Memory B cell (primary cell): ENCODE data around the gene CFAP77.

ENCODE experiments used
- ATAC-seq: fragments of 150-1000 bp; cut with Tn5 transposase; 2 replicates; pipeline ENCODE4 v1.10.0; 2021; ENCODE audit warnings: low read depth, mild to moderate bottlenecking, moderate library complexity
- DNase-seq, 2 donors: peaks; one replicate each; pipeline ENCODE4 v3.0.0; 2022; ENCODE audit warnings: low spot score in 2 of 2
- H3K27ac Mint-ChIP-seq: one replicate; pipeline ENCODE4 v1.8.0; 2022; ENCODE audit warnings: mild to moderate bottlenecking, moderate library complexity, mixed read lengths
- H3K27me3 Mint-ChIP-seq: one replicate; pipeline ENCODE4 v1.8.0; 2022; ENCODE audit warnings: mixed read lengths
- H3K36me3 Mint-ChIP-seq: one replicate; pipeline ENCODE4 v1.8.0; 2022; ENCODE audit warnings: mild to moderate bottlenecking, mixed read lengths
- H3K4me1 Mint-ChIP-seq: one replicate; pipeline ENCODE4 v1.8.0; 2022; ENCODE audit warnings: mixed read lengths
- H3K4me3 Mint-ChIP-seq: one replicate; pipeline ENCODE4 v1.8.0; 2022; ENCODE audit warnings: mild to moderate bottlenecking, moderate library complexity, mixed read lengths
- H3K9me3 Mint-ChIP-seq: one replicate; pipeline ENCODE4 v1.8.0; 2022; ENCODE audit warnings: mixed read lengths

The CFAP77 gene

GRCh38 chr9:132387133-132387532, 22.9 kb upstream of the CFAP77 start:
- Mint-ChIP-seq H3K36me3 (peaks cover 37% of the 10 kb centered on the region), H3K9me3 (no peaks in the 10 kb centered on the region)

GRCh38 chr9:132390966-132391365, 19.0 kb upstream of the CFAP77 start:
- Mint-ChIP-seq H3K4me3 (no peak overlapping the region), H3K36me3 (peaks cover 41% of the 10 kb centered on the region), H3K9me3 (no peaks in the 10 kb centered on the region), H3K27me3 (no peaks in the 10 kb centered on the region), H3K27ac (no peak overlapping the region), H3K4me1 (peaks cover 7% of the 10 kb centered on the region)
- ATAC-seq: no peak
- DNase-seq: no peak

More at GRCh38 chr9:132387133-132387532, 22.9 kb upstream of the CFAP77 start:
- ATAC-seq (no peak), DNase-seq (no peak)
- Mint-ChIP-seq H3K4me3 (no peak overlapping the region), H3K27me3 (no peaks in the 10 kb centered on the region), H3K4me1 (peaks cover 32% of the 10 kb centered on the region), H3K27ac (no peak overlapping the region)

- Mint-ChIP-seq H3K4me1 (peaks cover 3% of the 10 kb centered on the region), H3K36me3 (peaks cover 40% of the 10 kb centered on the region), H3K27ac (peak overlapping the region; percentile 15)
Measured at GRCh38 chr9:132391449-132391848, 18.6 kb upstream of the CFAP77 start.

GRCh38 chr9:132395560-132395959, 14.5 kb upstream of the CFAP77 start:
- peaks cover 29% of the 10 kb centered on the region for H3K36me3 Mint-ChIP-seq
- no peak overlapping the region for H3K4me3 Mint-ChIP-seq
- H3K4me1 Mint-ChIP-seq: peaks cover 5% of the 10 kb centered on the region
- H3K27me3 Mint-ChIP-seq: no peaks in the 10 kb centered on the region
- no peak for ATAC-seq
- H3K27ac Mint-ChIP-seq: no peak overlapping the region
- DNase-seq: no peak
- H3K9me3 Mint-ChIP-seq: no peaks in the 10 kb centered on the region

More at GRCh38 chr9:132391449-132391848, 18.6 kb upstream of the CFAP77 start:
- no peak overlapping the region for H3K4me3 Mint-ChIP-seq
- H3K27me3 Mint-ChIP-seq: no peaks in the 10 kb centered on the region
- H3K9me3 Mint-ChIP-seq: no peaks in the 10 kb centered on the region
- ATAC-seq (no peak), DNase-seq (no peak)

- Mint-ChIP-seq H3K9me3 (no peaks in the 10 kb centered on the region), H3K27me3 (no peaks in the 10 kb centered on the region), H3K4me1 (peaks cover 24% of the 10 kb centered on the region), H3K27ac (no peak overlapping the region), H3K4me3 (no peak overlapping the region), H3K36me3 (peaks cover 27% of the 10 kb centered on the region)
- ATAC-seq: no peak
- DNase-seq: no peak
Measured at GRCh38 chr9:132401824-132402223, 8.2 kb upstream of the CFAP77 start.

- DNase-seq: no peak
- peaks cover 24% of the 10 kb centered on the region for H3K4me1 Mint-ChIP-seq
- peak overlapping the region; percentile 4 for H3K27ac Mint-ChIP-seq
- H3K4me3 Mint-ChIP-seq: peak overlapping the region; percentile 6
- H3K27me3 Mint-ChIP-seq: no peaks in the 10 kb centered on the region
- peaks cover 16% of the 10 kb centered on the region for H3K36me3 Mint-ChIP-seq
- no peaks in the 10 kb centered on the region for H3K9me3 Mint-ChIP-seq
- no peak for ATAC-seq
Measured at GRCh38 chr9:132404228-132404881, 5.7 kb upstream of the CFAP77 start.

GRCh38 chr9:132406554-132407122, 3.4 kb upstream of the CFAP77 start, which contains the start of gene TTF1:
TSS of gene TTF1 (minus strand) at chr9:132406840. CDS start at chr9:132402821, 4,019 bp downstream.
- Mint-ChIP-seq H3K9me3 (no peaks in the 10 kb centered on the region), H3K4me1 (peaks cover 33% of the 10 kb centered on the region), H3K27ac (peak within 1 kb of the TSS; percentile 95), H3K36me3 (peaks cover 9% of the 10 kb centered on the region), H3K4me3 (peak within 1 kb of the TSS; percentile 88), H3K27me3 (no peaks in the 10 kb centered on the region)
- DNase-seq: peak; percentile 85 to 91
- peak; percentile 89 for ATAC-seq

GRCh38 chr9:132407196-132407595, 2.8 kb upstream of the CFAP77 start:
- H3K4me1 Mint-ChIP-seq: peaks cover 36% of the 10 kb centered on the region
- DNase-seq: no peak

GRCh38 chr9:132408521-132408920, 1.5 kb upstream of the CFAP77 start:
- H3K36me3 Mint-ChIP-seq: peaks cover 1% of the 10 kb centered on the region
- DNase-seq (no peak), ATAC-seq (no peak)
- no peak overlapping the region for H3K4me3 Mint-ChIP-seq
- peaks cover 36% of the 10 kb centered on the region for H3K4me1 Mint-ChIP-seq
- H3K9me3 Mint-ChIP-seq: no peaks in the 10 kb centered on the region
- H3K27ac Mint-ChIP-seq: peak overlapping the region; percentile 95
- H3K27me3 Mint-ChIP-seq: no peaks in the 10 kb centered on the region

More at GRCh38 chr9:132407196-132407595, 2.8 kb upstream of the CFAP77 start:
- Mint-ChIP-seq H3K4me3 (peak overlapping the region; percentile 88), H3K27ac (peak overlapping the region; percentile 95), H3K27me3 (no peaks in the 10 kb centered on the region), H3K36me3 (peaks cover 8% of the 10 kb centered on the region), H3K9me3 (no peaks in the 10 kb centered on the region)
- ATAC-seq: no peak

- no peak overlapping the region for H3K27ac Mint-ChIP-seq
- no peaks in the 10 kb centered on the region for H3K36me3 Mint-ChIP-seq
- peaks cover 24% of the 10 kb centered on the region for H3K4me1 Mint-ChIP-seq
- H3K9me3 Mint-ChIP-seq: no peaks in the 10 kb centered on the region
- peaks cover 7% of the 10 kb centered on the region for H3K27me3 Mint-ChIP-seq
- H3K4me3 Mint-ChIP-seq: peak overlapping the region; percentile 77
- peak; percentile 6 for ATAC-seq
- no peak for DNase-seq
Measured at GRCh38 chr9:132410642-132411041, 631 bp downstream of the CFAP77 start.

GRCh38 chr9:132411091-132411508, 1.1 kb downstream of the CFAP77 start:
- H3K27me3 Mint-ChIP-seq: peaks cover 7% of the 10 kb centered on the region
- H3K4me3 Mint-ChIP-seq: peak overlapping the region; percentile 77
- DNase-seq (peak; percentile 71 to 74), ATAC-seq (peak; percentile 63)
- no peak overlapping the region for H3K27ac Mint-ChIP-seq
- peaks cover 19% of the 10 kb centered on the region for H3K4me1 Mint-ChIP-seq
- no peaks in the 10 kb centered on the region for H3K36me3 Mint-ChIP-seq
- no peaks in the 10 kb centered on the region for H3K9me3 Mint-ChIP-seq

- no peaks in the 10 kb centered on the region for H3K36me3 Mint-ChIP-seq
- H3K27ac Mint-ChIP-seq: no peak overlapping the region
- peaks cover 7% of the 10 kb centered on the region for H3K27me3 Mint-ChIP-seq
- DNase-seq (no peak), ATAC-seq (no peak)
- H3K4me1 Mint-ChIP-seq: peaks cover 14% of the 10 kb centered on the region
- H3K4me3 Mint-ChIP-seq: no peak overlapping the region
- H3K9me3 Mint-ChIP-seq: no peaks in the 10 kb centered on the region
Measured at GRCh38 chr9:132412089-132412488, 2.1 kb downstream of the CFAP77 start.

- DNase-seq (no peak), ATAC-seq (no peak)
- peaks cover 12% of the 10 kb centered on the region for H3K4me1 Mint-ChIP-seq
- no peaks in the 10 kb centered on the region for H3K36me3 Mint-ChIP-seq
- H3K27me3 Mint-ChIP-seq: peaks cover 14% of the 10 kb centered on the region
- no peak overlapping the region for H3K4me3 Mint-ChIP-seq
- no peak overlapping the region for H3K27ac Mint-ChIP-seq
- no peaks in the 10 kb centered on the region for H3K9me3 Mint-ChIP-seq
Measured at GRCh38 chr9:132413926-132414325, 3.9 kb downstream of the CFAP77 start.

GRCh38 chr9:132414731-132415130, 4.7 kb downstream of the CFAP77 start:
- peaks cover 15% of the 10 kb centered on the region for H3K27me3 Mint-ChIP-seq
- H3K27ac Mint-ChIP-seq: no peak overlapping the region
- no peaks in the 10 kb centered on the region for H3K9me3 Mint-ChIP-seq
- no peak overlapping the region for H3K4me3 Mint-ChIP-seq
- DNase-seq (no peak), ATAC-seq (no peak)
- H3K36me3 Mint-ChIP-seq: no peaks in the 10 kb centered on the region
- peaks cover 9% of the 10 kb centered on the region for H3K4me1 Mint-ChIP-seq
